K562 (cell line): Measurements from ENCODE around the gene CSF3.

ENCODE experiments used
- CTCF ChIP-seq, 3 experiments: IDR thresholded peaks in 2 of 3; conservative IDR thresholded peaks in 1 of 3; 2 replicates each; pipeline ENCODE4 v1.5.1; 2011 to 2012; ENCODE audit warnings: low read length in 3 of 3, mild to moderate bottlenecking in 3 of 3, control low read depth in 2 of 3, improper control_type of control experiment in 1 of 3, inconsistent platforms in 1 of 3, low read depth in 1 of 3, mixed read lengths in 1 of 3, moderate library complexity in 1 of 3; ENCODE audit not compliant: insufficient read depth in 2 of 3
- E2F1 ChIP-seq: sonication (generic); formaldehyde crosslinking; IDR thresholded peaks from 2 replicates; pipeline ENCODE4 v1.8.1; 2023; ENCODE audit warnings: mild to moderate bottlenecking, missing genetic modification reagents, moderate library complexity
- FOS ChIP-seq: IDR thresholded peaks from 3 replicates; pipeline ENCODE4 v1.6.1; 2011; ENCODE audit not compliant: insufficient read length; ENCODE audit errors: extremely low read depth
- POLR2G ChIP-seq: fragments of 200-400 bp; formaldehyde crosslinking; IDR thresholded peaks from 2 replicates; pipeline ENCODE4 v1.6.1; 2017; ENCODE audit warnings: low read depth, mild to moderate bottlenecking, antibody characterized with exemption, low read length, moderate library complexity
- SIX5 ChIP-seq, 2 experiments: IDR thresholded peaks; 2 replicates each; pipeline ENCODE4 v1.6.1; 2011; ENCODE audit warnings: low read length in 2 of 2, borderline replicate concordance in 1 of 2, low read depth in 1 of 2, mild to moderate bottlenecking in 1 of 2, moderate library complexity in 1 of 2; ENCODE audit not compliant: insufficient read depth in 1 of 2
- SMAD3 ChIP-seq: fragments of 450-650 bp; formaldehyde crosslinking; conservative IDR thresholded peaks from 2 replicates; pipeline ENCODE4 v1.4.0; 2020; ENCODE audit warnings: mild to moderate bottlenecking

- no peak for TF ChIP-seq SIX5 (IDR thresholded peaks at IDR 0.05; ENCODE audit: borderline replicate concordance in 1 of 2, insufficient read depth in 1 of 2, low read depth in 1 of 2, low read length in 2 of 2)
- TF ChIP-seq POLR2G: no peak
- TF ChIP-seq FOS: no peak
- TF ChIP-seq E2F1 (CRISPR knock-in tag): no peak
- no peak for TF ChIP-seq SMAD3 (CRISPR knock-in tag)
- TF ChIP-seq CTCF (IDR thresholded peaks at IDR 0.05 in 2 of 3, conservative IDR thresholded peaks at IDR 0.05 in 1 of 3; ENCODE audit: insufficient read depth in 2 of 3, low read depth in 1 of 3, low read length in 3 of 3): no peak
Observed at GRCh38 chr17:40059729-40060475, 44.7 kb downstream of the CSF3 start.
